Calu3 (cell line): ENCODE measurements around the gene KBTBD12. TPM values are rescaled to one million over a fixed set of nuclear protein-coding genes. Genes with fewer than 3 reads are reported as not detected.

Source experiments
- BruUV-seq: library from RNA; stranded (reverse); fragments of 400-500 nt; replicated peaks from 2 replicates; lab custom pipeline; 2021; lab: Mats Ljungman, UMichigan
- CTCF ChIA-PET: fragments of 300-600 bp; sonication (Branson Sonifier 250); formaldehyde crosslinking; loops from one replicate; lab custom pipeline; 2022; ENCODE audit warnings: antibody characterized with exemption; lab: Charles Lee
- DNase-seq: peaks from one replicate; pipeline ENCODE4 v3.0.0; 2022
- H3K27ac Mint-ChIP-seq: one replicate; pipeline ENCODE4 v1.8.0; 2022; ENCODE audit warnings: mixed read lengths; ENCODE audit not compliant: unreplicated experiment
- H3K27me3 Mint-ChIP-seq: one replicate; pipeline ENCODE4 v1.8.0; 2022; ENCODE audit warnings: mixed read lengths; ENCODE audit not compliant: unreplicated experiment
- H3K36me3 Mint-ChIP-seq: one replicate; pipeline ENCODE4 v1.8.0; 2022; ENCODE audit warnings: mild to moderate bottlenecking, moderate library complexity, mixed read lengths; ENCODE audit not compliant: insufficient read depth, unreplicated experiment
- H3K4me1 Mint-ChIP-seq: one replicate; pipeline ENCODE4 v1.8.0; 2022; ENCODE audit warnings: mild to moderate bottlenecking, low read depth, mixed read lengths; ENCODE audit not compliant: unreplicated experiment
- H3K4me3 Mint-ChIP-seq: one replicate; pipeline ENCODE4 v1.8.0; 2022; ENCODE audit warnings: mild to moderate bottlenecking, low read depth, moderate library complexity, mixed read lengths; ENCODE audit not compliant: unreplicated experiment
- H3K9me3 Mint-ChIP-seq: one replicate; pipeline ENCODE4 v1.8.0; 2022; ENCODE audit warnings: low read depth, mixed read lengths; ENCODE audit not compliant: unreplicated experiment
- intact Hi-C: fragments of 100-400 bp; cut with micrococcal nuclease; formaldehyde crosslinking; loops from one replicate; pipeline ENCODE4 v1.10.0; 2022; ENCODE audit not compliant: unreplicated experiment
- total RNA-seq: library from RNA; stranded (reverse); gene quantifications from 2 replicates; pipeline ENCODE4 v1.2.3, GENCODE V29; 2022
- TF ChIP-seq, protein P1 (sequence below): fragments of 200-600 bp; IDR thresholded peaks from one replicate; pipeline ENCODE4 v1.8.0; 2022; ENCODE audit warnings: antibody characterized with exemption; ENCODE audit not compliant: unreplicated experiment

KBTBD12 gene
- total RNA-seq, 1 experiment from 2014 or later = 0.07 TPM

- CTCF ChIA-PET = no interaction called here
- Mint-ChIP-seq H3K36me3 (no peaks in the 10 kb centered on the region), H3K4me1 (no peaks in the 10 kb centered on the region), H3K4me3 (peak overlapping the region; percentile 46), H3K9me3 (no peaks in the 10 kb centered on the region), H3K27ac (no peak overlapping the region), H3K27me3 (peaks cover 36% of the 10 kb centered on the region)
- no TSS peak for BruUV-seq
- TF ChIP-seq, protein P1, sequence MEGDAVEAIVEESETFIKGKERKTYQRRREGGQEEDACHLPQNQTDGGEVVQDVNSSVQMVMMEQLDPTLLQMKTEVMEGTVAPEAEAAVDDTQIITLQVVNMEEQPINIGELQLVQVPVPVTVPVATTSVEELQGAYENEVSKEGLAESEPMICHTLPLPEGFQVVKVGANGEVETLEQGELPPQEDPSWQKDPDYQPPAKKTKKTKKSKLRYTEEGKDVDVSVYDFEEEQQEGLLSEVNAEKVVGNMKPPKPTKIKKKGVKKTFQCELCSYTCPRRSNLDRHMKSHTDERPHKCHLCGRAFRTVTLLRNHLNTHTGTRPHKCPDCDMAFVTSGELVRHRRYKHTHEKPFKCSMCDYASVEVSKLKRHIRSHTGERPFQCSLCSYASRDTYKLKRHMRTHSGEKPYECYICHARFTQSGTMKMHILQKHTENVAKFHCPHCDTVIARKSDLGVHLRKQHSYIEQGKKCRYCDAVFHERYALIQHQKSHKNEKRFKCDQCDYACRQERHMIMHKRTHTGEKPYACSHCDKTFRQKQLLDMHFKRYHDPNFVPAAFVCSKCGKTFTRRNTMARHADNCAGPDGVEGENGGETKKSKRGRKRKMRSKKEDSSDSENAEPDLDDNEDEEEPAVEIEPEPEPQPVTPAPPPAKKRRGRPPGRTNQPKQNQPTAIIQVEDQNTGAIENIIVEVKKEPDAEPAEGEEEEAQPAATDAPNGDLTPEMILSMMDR = no peak
- DNase-seq = no peak
- intact Hi-C loops = no loop called here
Observed at GRCh38 chr3:127915937-127916493, 983 bp downstream of the KBTBD12 start.

DNA sequence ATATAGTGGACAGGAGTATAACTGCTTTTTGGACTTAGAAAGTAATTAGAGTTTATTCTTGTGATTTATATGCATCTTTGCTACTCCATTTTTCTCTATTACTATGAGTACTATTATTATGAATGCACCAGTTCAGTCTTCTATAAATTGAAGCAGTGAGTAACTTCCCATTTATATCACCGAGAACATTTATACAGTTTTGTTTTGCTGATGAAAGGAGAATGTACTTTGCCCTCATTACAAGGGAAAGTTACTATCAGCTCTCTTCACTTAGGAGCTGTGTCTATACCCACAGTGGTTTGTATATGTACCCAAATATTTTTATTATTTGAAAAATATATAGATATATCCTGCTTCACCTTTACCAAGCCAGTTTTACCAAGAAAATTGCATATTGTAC lies 5.7 kb downstream of the KBTBD12 start:
- no TSS peak for BruUV-seq
- CTCF ChIA-PET = no interaction called here
- Mint-ChIP-seq H3K27ac (no peak overlapping the region), H3K4me1 (no peaks in the 10 kb centered on the region), H3K9me3 (no peaks in the 10 kb centered on the region), H3K36me3 (no peaks in the 10 kb centered on the region), H3K27me3 (peaks cover 18% of the 10 kb centered on the region), H3K4me3 (no peak overlapping the region)
- DNase-seq = no peak
- TF ChIP-seq, protein P1 = no peak
- intact Hi-C loops = no loop called here

DNA sequence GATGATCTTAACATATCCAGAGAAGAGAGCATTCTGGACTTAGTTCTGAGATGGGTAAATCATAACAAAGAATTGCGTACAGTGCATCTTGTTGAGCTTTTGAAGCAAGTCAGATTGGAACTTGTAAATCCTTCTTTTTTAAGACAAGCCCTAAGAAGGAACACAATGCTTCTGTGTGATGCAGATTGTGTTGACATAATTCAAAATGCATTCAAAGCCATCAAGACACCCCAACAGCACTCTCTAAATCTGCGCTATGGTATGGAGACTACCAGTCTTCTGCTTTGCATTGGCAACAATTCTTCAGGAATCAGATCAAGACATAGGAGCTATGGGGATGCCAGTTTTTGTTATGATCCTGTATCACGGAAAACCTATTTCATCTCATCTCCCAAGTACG lies 8.6 kb downstream of the KBTBD12 start:
- no peaks in the 10 kb centered on the region for H3K9me3 Mint-ChIP-seq

DNA sequence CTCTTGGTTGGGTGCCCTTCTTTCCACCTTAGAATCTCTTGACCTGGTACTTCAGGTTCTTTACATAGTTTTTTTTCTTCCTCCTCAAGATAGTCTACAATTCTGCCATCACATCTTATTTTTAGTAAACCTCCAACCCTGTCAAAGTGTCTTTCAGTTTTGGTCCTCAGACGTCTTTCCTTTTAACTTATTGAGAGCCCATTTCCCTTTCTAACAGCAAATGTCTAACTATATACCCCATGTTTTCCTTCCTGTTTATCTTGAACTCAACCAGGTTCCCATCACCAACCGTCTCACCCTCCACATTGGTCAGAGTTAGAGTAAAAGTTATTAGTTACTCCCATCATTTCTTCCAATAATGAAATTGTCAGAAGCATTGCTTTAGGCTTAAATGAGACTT lies 10.4 kb downstream of the KBTBD12 start:
- Mint-ChIP-seq H3K4me1 (peaks cover 8% of the 10 kb centered on the region), H3K36me3 (no peaks in the 10 kb centered on the region), H3K4me3 (no peak overlapping the region), H3K27me3 (no peaks in the 10 kb centered on the region), H3K27ac (no peak overlapping the region), H3K9me3 (no peaks in the 10 kb centered on the region)
- DNase-seq = no peak
- intact Hi-C loops = no loop called here
- TF ChIP-seq, protein P1 = no peak
- CTCF ChIA-PET = no interaction called here
- BruUV-seq = no TSS peak

More for the DNA sequence above, 8.6 kb downstream of the KBTBD12 start:
- Mint-ChIP-seq H3K27ac (no peak overlapping the region), H3K27me3 (no peaks in the 10 kb centered on the region), H3K36me3 (no peaks in the 10 kb centered on the region), H3K4me1 (no peaks in the 10 kb centered on the region), H3K4me3 (no peak overlapping the region)
- TF ChIP-seq, protein P1 = no peak
- intact Hi-C loops = no loop called here
- CTCF ChIA-PET = interaction anchor here (0.9 kb wide), 1 partner anchor 9 kb away, joined by 5 read pairs; the partner anchor contains the start of gene KBTBD12
- BruUV-seq = no TSS peak
- DNase-seq = no peak
